Fibroblast of lung (primary cell): ENCODE results near the gene UGGT1. TPM values are rescaled to one million over a fixed set of nuclear protein-coding genes. Genes with fewer than 3 reads are reported as not detected.

Experiments
- DNase-seq, 2 donors: peaks; one replicate each; pipeline versions ENCODE4 v3.0.0 to v3.0.0-alpha.2; 2010; ENCODE audit warnings: low read depth in 2 of 2
- H2AFZ ChIP-seq: 2 replicates; pipeline ENCODE4 v1.5.1; 2012; ENCODE audit warnings: low read length, control low read depth, inconsistent platforms
- H3K27ac ChIP-seq: 2 replicates; pipeline ENCODE4 v1.5.1; 2011; ENCODE audit warnings: low read length, control low read depth; ENCODE audit not compliant: insufficient read depth
- H3K27me3 ChIP-seq: 2 replicates; pipeline ENCODE4 v1.5.1; 2011; ENCODE audit warnings: mild to moderate bottlenecking, low read length; ENCODE audit not compliant: control insufficient read depth, insufficient read depth
- H3K36me3 ChIP-seq: 2 replicates; pipeline ENCODE4 v1.5.1; 2011; ENCODE audit warnings: low read length; ENCODE audit not compliant: control insufficient read depth, insufficient read depth
- H3K4me1 ChIP-seq: 2 replicates; pipeline ENCODE4 v1.5.1; 2011; ENCODE audit warnings: low read length; ENCODE audit not compliant: control insufficient read depth, insufficient read depth; ENCODE audit errors: extremely low read depth
- H3K4me2 ChIP-seq: 2 replicates; pipeline ENCODE4 v1.5.1; 2011; ENCODE audit warnings: low read length, control low read depth; ENCODE audit not compliant: insufficient read depth; ENCODE audit errors: extremely low read depth
- H3K4me3 ChIP-seq, 4 experiments: fragments of 200-600 bp in 1 of 4; sonication (generic) in 1 of 4; replicated peaks in 1 of 4; 2 replicates each; pipeline ENCODE4 v1.5.1; 2011 to 2016; ENCODE audit warnings: low read length in 4 of 4, low read depth in 3 of 4, mild to moderate bottlenecking in 3 of 4, control low read depth in 2 of 4, inconsistent platforms in 1 of 4, mixed read lengths in 1 of 4; ENCODE audit not compliant: insufficient read depth in 1 of 4; ENCODE audit errors: control extremely low read depth in 1 of 4
- H3K79me2 ChIP-seq: 2 replicates; pipeline ENCODE4 v1.5.1; 2012; ENCODE audit warnings: mild to moderate bottlenecking, low read length, inconsistent platforms; ENCODE audit not compliant: control insufficient read depth, insufficient read depth
- H3K9ac ChIP-seq: 2 replicates; pipeline ENCODE4 v1.5.1; 2011; ENCODE audit warnings: mild to moderate bottlenecking, low read length, control low read depth; ENCODE audit not compliant: insufficient read depth
- H3K9me3 ChIP-seq: 2 replicates; pipeline ENCODE4 v1.5.1; 2012; ENCODE audit warnings: low read depth, low read length; ENCODE audit not compliant: control insufficient read depth, insufficient read depth
- H4K20me1 ChIP-seq: 2 replicates; pipeline ENCODE4 v1.5.1; 2011; ENCODE audit warnings: low read length; ENCODE audit not compliant: control insufficient read depth, insufficient read depth; ENCODE audit errors: extremely low read depth
- EZH2 ChIP-seq: IDR thresholded peaks from 2 replicates; pipeline ENCODE4 v1.5.1; 2012; ENCODE audit warnings: low read length, control low read depth, mild to moderate bottlenecking; ENCODE audit errors: missing control alignments
- polyA plus RNA-seq, 2 donors: library from polyadenylated mRNA; depleted of rRNA in 1 of 2; stranded (reverse) in 1 of 2; unstranded in 1 of 2; fragments of >200 nt; gene quantifications; 2 replicates each; pipeline ENCODE4 v1.2.1, GENCODE V29; 2011 to 2012; ENCODE audit warnings: missing spikeins in 1 of 2
- total RNA-seq: library from RNA; depleted of rRNA; stranded (reverse); fragments of >200 nt; gene quantifications from 2 replicates; pipeline ENCODE4 v1.2.1, GENCODE V29; 2014
- TF ChIP-seq, protein P1 (sequence below), 2 donors: IDR thresholded peaks in 1 of 2; conservative IDR thresholded peaks in 1 of 2; 1 replicate in 1 of 2; 2 replicates in 1 of 2; pipeline ENCODE4 v1.5.1; 2011 to 2012; ENCODE audit warnings: low read length in 2 of 2, control low read depth in 1 of 2, inconsistent platforms in 1 of 2, low read depth in 1 of 2, mild to moderate bottlenecking in 1 of 2

Gene UGGT1
- total and polyA plus RNA-seq, 2 donors (not counting 1 experiment from before 2014, with no cell fraction given) = 59.3 to 87.9 TPM

DNA sequence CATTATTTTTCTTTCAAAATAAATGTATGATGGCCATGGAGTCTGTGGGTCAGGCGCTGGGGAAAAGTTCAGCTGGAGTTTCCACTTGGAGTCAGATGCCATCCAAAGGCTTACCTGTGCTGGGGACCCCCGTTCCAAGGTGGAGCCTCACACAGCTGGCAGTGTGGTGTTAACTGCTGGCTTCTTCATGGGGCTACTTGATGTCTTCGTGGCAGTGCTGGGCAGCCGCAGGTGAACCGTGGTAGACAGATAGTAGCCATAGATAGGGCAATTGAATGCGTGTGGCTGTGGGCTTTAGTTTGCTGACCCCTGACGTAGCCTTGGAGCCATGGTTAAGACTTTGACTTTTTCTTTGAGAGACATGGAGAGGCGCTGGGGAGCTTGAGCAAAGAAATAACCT lies 144.6 kb downstream of the UGGT1 start:
- no peaks in the 10 kb centered on the region for H4K20me1 ChIP-seq

DNA sequence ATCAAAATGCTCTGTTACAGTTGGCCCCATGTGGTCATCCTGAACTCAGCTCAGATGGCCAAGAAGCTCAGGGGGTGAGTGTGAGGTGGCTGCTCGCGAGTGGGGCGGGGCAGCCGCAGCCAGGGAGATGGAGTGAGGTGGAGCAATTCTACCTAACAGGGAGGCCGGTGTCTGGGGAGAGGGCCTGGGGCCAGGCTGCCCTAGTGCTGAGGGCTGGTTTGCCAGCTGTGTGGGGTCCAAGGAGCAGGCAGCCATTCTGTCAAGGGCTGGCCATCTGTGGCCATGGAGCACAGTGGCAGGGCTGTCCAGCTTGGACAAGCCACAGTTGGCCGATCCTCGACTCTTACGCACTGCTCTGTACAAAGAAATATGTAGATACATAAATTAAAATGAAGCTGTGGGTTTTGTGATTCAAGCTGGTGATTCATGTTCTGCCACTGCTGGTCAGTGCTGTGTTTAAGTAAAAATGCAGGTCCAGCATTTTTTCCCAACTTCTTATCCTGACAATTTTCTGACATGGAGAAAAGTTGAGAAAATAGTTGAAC lies 145.6 kb downstream of the UGGT1 start:
- H3K27ac ChIP-seq = peak overlapping the region; percentile 5
- peaks cover 2% of the 10 kb centered on the region for H3K27me3 ChIP-seq
- DNase-seq = peak; percentile 91 to 97
- no peaks in the 10 kb centered on the region for H3K9me3 ChIP-seq
- TF ChIP-seq, protein P1, sequence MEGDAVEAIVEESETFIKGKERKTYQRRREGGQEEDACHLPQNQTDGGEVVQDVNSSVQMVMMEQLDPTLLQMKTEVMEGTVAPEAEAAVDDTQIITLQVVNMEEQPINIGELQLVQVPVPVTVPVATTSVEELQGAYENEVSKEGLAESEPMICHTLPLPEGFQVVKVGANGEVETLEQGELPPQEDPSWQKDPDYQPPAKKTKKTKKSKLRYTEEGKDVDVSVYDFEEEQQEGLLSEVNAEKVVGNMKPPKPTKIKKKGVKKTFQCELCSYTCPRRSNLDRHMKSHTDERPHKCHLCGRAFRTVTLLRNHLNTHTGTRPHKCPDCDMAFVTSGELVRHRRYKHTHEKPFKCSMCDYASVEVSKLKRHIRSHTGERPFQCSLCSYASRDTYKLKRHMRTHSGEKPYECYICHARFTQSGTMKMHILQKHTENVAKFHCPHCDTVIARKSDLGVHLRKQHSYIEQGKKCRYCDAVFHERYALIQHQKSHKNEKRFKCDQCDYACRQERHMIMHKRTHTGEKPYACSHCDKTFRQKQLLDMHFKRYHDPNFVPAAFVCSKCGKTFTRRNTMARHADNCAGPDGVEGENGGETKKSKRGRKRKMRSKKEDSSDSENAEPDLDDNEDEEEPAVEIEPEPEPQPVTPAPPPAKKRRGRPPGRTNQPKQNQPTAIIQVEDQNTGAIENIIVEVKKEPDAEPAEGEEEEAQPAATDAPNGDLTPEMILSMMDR (conservative IDR thresholded peaks at IDR 0.05 in 1 of 2, IDR thresholded peaks at IDR 0.05 in 1 of 2; ENCODE audit: low read depth in 1 of 2, low read length in 2 of 2) = no peak
- TF ChIP-seq EZH2 = no peak
- no peaks in the 10 kb centered on the region for H4K20me1 ChIP-seq
- H3K9ac ChIP-seq = peak overlapping the region; percentile 38
- H3K36me3 ChIP-seq = no peaks in the 10 kb centered on the region
- no peaks in the 10 kb centered on the region for H3K79me2 ChIP-seq
- no peak overlapping the region for H3K4me2 ChIP-seq
- H3K4me1 ChIP-seq = peaks cover 8% of the 10 kb centered on the region
- no peak overlapping the region for H2AFZ ChIP-seq
- no peak overlapping the region for H3K4me3 ChIP-seq

More for the DNA sequence above, 144.6 kb downstream of the UGGT1 start:
- no peaks in the 10 kb centered on the region for H3K9me3 ChIP-seq
- no peak overlapping the region for H3K4me3 ChIP-seq
- no peak for DNase-seq
- H2AFZ ChIP-seq = no peak overlapping the region
- H3K27ac ChIP-seq = no peak overlapping the region
- H3K27me3 ChIP-seq = no peaks in the 10 kb centered on the region
- H3K36me3 ChIP-seq = no peaks in the 10 kb centered on the region
- H3K9ac ChIP-seq = no peak overlapping the region
- H3K79me2 ChIP-seq = no peaks in the 10 kb centered on the region
- no peak for TF ChIP-seq EZH2
- TF ChIP-seq, protein P1 (conservative IDR thresholded peaks at IDR 0.05 in 1 of 2, IDR thresholded peaks at IDR 0.05 in 1 of 2; ENCODE audit: low read depth in 1 of 2, low read length in 2 of 2) = no peak
- H3K4me2 ChIP-seq = no peak overlapping the region
- peaks cover 8% of the 10 kb centered on the region for H3K4me1 ChIP-seq

DNA sequence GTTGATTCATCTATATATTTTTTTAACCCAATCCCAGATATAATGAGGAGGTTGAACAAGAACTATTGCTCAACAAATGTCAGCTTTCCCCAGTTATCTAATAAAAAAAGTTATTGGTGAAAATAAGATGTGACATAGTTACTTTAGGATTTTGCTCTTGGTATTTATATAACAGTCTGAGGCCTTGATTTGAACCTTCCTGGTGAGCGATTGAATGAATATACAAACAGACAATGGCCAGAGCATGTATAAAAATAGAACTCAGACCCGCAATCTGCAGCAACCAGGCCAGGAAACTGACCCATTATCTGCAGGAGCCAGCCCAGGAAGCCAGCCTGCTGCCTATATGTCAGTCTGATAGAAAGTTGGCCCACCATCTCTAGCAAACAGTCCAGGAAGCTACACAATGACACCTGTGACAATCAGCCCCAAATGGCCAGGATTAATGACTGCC lies 146.1 kb downstream of the UGGT1 start:
- no peaks in the 10 kb centered on the region for H3K36me3 ChIP-seq
- peak; percentile 70 to 86 for DNase-seq
- H3K79me2 ChIP-seq = no peaks in the 10 kb centered on the region
- H3K9ac ChIP-seq = no peak overlapping the region
- peak overlapping the region; percentile 52 for H3K4me2 ChIP-seq
- no peaks in the 10 kb centered on the region for H4K20me1 ChIP-seq
- no peak overlapping the region for H3K4me3 ChIP-seq
- peaks cover 8% of the 10 kb centered on the region for H3K4me1 ChIP-seq
- no peak overlapping the region for H2AFZ ChIP-seq
- no peaks in the 10 kb centered on the region for H3K9me3 ChIP-seq
- H3K27me3 ChIP-seq = peaks cover 2% of the 10 kb centered on the region
- peak overlapping the region; percentile 45 for H3K27ac ChIP-seq
- TF ChIP-seq, protein P1 (conservative IDR thresholded peaks at IDR 0.05 in 1 of 2, IDR thresholded peaks at IDR 0.05 in 1 of 2; ENCODE audit: low read depth in 1 of 2, low read length in 2 of 2) = no peak
- no peak for TF ChIP-seq EZH2
